Peyer's patch (tissue), 4 donors: Measurements from ENCODE around the gene HTR7. TPM values are rescaled to one million over a fixed set of nuclear protein-coding genes. Genes with fewer than 3 reads are reported as not detected.
"Not testable (repeated sequence)": the region's sequence is repeated elsewhere in the genome, so short reads cannot be mapped to it uniquely, and the experiment has no call there.

Experiments
- DNase-seq, 3 donors: peaks; one replicate each; pipeline ENCODE4 v3.0.0-alpha.2; 2017 to 2019
- H3K27ac ChIP-seq, 4 donors: fragments of 200-600 bp; sonication (generic); one replicate each; pipeline ENCODE4 v1.5.1; 2016 to 2019
- H3K27me3 ChIP-seq, 2 donors: fragments of 200-600 bp; sonication (generic); one replicate each; pipeline ENCODE4 v1.5.1; 2019
- H3K36me3 ChIP-seq, 3 donors: fragments of 200-600 bp; sonication (generic); one replicate each; pipeline ENCODE4 v1.5.1; 2016 to 2019
- H3K4me1 ChIP-seq, 4 donors: fragments of 200-600 bp; sonication (generic); one replicate each; pipeline ENCODE4 v1.5.1; 2016 to 2019
- H3K4me3 ChIP-seq, 4 donors: fragments of 200-600 bp; sonication (generic); 1 replicate in 3 of 4; 2 replicates in 1 of 4; pipeline ENCODE4 v1.5.1; 2016 to 2019; ENCODE audit warnings: mild to moderate bottlenecking in 1 of 4
- H3K9me3 ChIP-seq, 4 donors: fragments of 200-600 bp; sonication (generic); one replicate each; pipeline ENCODE4 v1.5.1; 2016 to 2019; ENCODE audit warnings: mild to moderate bottlenecking in 1 of 4
- POLR2A ChIP-seq, 2 donors: fragments of 450-650 bp; IDR thresholded peaks; one replicate each; pipeline ENCODE4 v1.5.1; 2017; ENCODE audit warnings: antibody characterized with exemption in 2 of 2, mild to moderate bottlenecking in 2 of 2, moderate library complexity in 2 of 2
- total RNA-seq, 4 donors: library from RNA; depleted of rRNA; stranded (reverse); fragments of >200 nt; gene quantifications; one replicate each; pipeline ENCODE4 v1.1.0, GENCODE V29; 2016
- TF ChIP-seq, protein P1 (sequence below), 6 experiments: fragments of 450-650 bp in 4 of 6; fragments of 200-600 bp in 2 of 6; sonication (generic) in 1 of 6; IDR thresholded peaks; one replicate each; pipeline ENCODE4 v1.5.1; 2017 to 2019; ENCODE audit warnings: antibody characterized with exemption in 6 of 6, mild to moderate bottlenecking in 3 of 6, moderate library complexity in 1 of 6

The HTR7 gene
- total RNA-seq, 4 donors from 2014 or later, result 0.35 to 9.1 (median 0.85) TPM

DNA sequence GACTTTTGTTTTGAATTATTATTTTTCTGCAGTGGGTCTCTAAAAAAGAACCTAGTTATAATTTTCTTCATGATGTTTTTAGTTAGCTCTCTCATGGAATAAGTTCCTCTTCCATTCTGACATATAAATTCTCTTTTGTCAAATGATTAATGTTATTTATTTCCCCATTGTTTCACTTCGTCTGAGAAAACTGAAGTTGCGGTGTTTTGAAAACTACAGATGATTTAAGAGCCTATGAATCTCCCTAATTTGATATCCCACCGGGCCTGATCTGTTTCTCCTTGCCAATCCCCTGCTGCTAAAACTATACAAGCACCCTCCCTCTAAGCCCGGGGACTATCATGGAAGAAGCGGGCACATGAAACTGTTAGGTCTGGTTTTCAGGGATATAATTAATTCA is 41.4 kb downstream of the HTR7 start:
- H3K4me1 ChIP-seq, result no peaks in the 10 kb centered on the region
- TF ChIP-seq, protein P1, sequence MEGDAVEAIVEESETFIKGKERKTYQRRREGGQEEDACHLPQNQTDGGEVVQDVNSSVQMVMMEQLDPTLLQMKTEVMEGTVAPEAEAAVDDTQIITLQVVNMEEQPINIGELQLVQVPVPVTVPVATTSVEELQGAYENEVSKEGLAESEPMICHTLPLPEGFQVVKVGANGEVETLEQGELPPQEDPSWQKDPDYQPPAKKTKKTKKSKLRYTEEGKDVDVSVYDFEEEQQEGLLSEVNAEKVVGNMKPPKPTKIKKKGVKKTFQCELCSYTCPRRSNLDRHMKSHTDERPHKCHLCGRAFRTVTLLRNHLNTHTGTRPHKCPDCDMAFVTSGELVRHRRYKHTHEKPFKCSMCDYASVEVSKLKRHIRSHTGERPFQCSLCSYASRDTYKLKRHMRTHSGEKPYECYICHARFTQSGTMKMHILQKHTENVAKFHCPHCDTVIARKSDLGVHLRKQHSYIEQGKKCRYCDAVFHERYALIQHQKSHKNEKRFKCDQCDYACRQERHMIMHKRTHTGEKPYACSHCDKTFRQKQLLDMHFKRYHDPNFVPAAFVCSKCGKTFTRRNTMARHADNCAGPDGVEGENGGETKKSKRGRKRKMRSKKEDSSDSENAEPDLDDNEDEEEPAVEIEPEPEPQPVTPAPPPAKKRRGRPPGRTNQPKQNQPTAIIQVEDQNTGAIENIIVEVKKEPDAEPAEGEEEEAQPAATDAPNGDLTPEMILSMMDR (IDR thresholded peaks at IDR 0.05), result no peak
- TF ChIP-seq POLR2A (IDR thresholded peaks at IDR 0.05), result no peak
- no peak overlapping the region for H3K4me3 ChIP-seq
- no peaks in the 10 kb centered on the region for H3K27me3 ChIP-seq
- H3K36me3 ChIP-seq, result no peaks in the 10 kb centered on the region
- H3K9me3 ChIP-seq, result no peaks in the 10 kb centered on the region
- DNase-seq, result no peak
- no peak overlapping the region for H3K27ac ChIP-seq

DNA sequence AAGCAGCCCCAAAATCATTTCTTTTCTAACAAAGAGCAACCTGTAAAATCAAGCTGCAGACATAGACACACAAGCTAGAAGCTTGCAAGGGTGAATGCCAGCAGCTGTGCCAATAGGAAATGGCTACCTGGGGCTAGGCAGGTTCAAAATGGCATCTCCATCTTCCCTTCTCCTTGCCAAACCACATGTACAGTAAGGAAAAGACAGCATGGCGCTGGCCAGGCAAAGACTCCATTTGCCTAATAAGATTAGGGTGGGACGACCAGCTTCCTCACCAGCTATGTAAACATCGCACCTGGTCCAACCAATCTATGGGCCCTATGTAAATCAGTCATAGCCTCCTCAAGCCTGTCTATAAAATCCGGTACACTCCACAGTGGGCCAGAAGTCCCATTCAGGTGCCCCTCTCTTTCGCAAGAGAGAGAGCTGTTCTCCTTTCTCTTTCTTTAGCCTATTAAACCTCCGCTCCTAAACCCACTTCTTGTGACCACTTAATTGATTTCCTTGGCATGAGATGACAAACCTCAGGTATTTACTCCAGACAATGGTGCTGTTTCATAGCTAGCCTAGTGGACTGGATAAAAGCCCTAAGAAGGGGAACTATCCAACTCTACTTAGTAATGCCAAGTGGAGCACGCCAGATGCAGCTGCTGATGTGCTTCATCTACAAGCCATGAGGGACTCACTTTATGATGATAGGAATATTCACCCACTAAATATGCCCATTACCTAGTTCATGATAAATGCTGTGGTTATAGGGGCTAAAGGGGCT is 44.1 kb downstream of the HTR7 start:
- Histone ChIP-seq H3K36me3 (no peaks in the 10 kb centered on the region), H3K27ac (no peak overlapping the region), H3K9me3 (no peaks in the 10 kb centered on the region), H3K4me3 (no peak overlapping the region), H3K27me3 (no peaks in the 10 kb centered on the region), H3K4me1 (no peaks in the 10 kb centered on the region)
- no peak for TF ChIP-seq POLR2A (IDR thresholded peaks at IDR 0.05)
- TF ChIP-seq, protein P1 (IDR thresholded peaks at IDR 0.05), result no peak
- no peak for DNase-seq

DNA sequence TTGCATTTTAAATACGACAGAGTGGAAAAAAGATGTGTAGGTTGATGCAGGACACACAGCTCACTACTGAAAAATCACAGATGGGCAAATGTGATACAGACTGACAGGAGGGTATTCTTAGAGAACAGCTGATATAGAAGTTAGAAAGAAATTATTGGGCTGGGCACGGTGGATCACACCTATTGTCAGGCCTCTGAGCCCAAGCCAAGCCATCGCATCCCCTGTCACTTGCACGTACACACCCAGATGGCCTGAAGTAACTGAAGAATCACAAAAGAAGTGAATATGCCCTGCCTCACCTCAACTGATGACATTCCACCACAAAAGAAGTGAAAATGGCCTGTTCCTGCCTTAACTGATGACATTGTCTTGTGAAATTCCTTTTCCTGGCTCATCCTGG is 50.7 kb downstream of the HTR7 start:
- H3K27ac ChIP-seq, H3K36me3 ChIP-seq, H3K9me3 ChIP-seq, DNase-seq, H3K4me1 ChIP-seq, H3K4me3 ChIP-seq, H3K27me3 ChIP-seq: not testable (repeated sequence)

DNA sequence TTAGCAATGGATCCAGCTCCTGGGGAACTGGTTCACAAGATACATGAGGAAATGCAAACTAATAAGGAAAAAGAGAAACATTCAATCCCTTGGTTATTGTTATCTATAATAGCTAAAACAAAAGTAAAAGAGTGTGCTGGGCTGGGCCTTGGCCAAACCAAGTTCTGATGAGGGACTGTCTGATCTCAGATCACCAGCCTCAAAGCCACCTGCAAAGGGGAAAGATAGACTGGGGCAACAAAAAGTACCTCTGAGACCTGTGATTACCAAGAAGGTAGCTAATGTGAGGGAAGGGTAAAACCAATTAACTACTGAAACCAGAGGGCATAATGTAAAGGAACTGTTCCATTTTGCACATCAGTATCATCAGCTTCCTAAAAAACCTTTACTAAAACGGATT is 51.2 kb downstream of the HTR7 start:
- no peak overlapping the region for H3K27ac ChIP-seq

DNA sequence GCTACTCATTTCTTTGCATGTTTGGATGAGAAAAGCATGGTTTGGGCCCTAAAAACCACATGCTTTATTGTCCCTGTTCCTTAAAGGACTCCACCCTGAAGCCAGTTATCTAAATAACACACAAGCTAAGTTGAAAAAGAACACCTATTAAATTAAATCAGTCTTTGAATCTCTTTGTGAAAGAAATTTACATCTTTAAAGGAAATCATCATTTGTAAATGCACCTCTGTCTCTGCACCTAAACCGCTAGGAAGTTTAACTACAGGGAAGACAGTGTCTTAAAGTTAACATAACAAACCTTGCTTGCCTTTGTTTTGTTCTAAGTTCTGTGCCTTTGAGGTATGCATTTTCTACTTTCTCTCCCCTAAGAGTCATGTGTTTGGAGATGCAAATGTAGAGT is 52.6 kb downstream of the HTR7 start:
- Histone ChIP-seq H3K4me1 (no peaks in the 10 kb centered on the region), H3K4me3 (no peak overlapping the region), H3K9me3 (no peaks in the 10 kb centered on the region), H3K27me3 (no peaks in the 10 kb centered on the region), H3K27ac (no peak overlapping the region), H3K36me3 (no peaks in the 10 kb centered on the region)
- no peak for DNase-seq
- TF ChIP-seq, protein P1 (IDR thresholded peaks at IDR 0.05), result no peak
- no peak for TF ChIP-seq POLR2A (IDR thresholded peaks at IDR 0.05)

More for the DNA sequence above, 51.2 kb downstream of the HTR7 start:
- H3K27me3 ChIP-seq, result no peaks in the 10 kb centered on the region
- H3K36me3 ChIP-seq, result no peaks in the 10 kb centered on the region
- H3K4me3 ChIP-seq, result no peak overlapping the region
- no peak for TF ChIP-seq POLR2A (IDR thresholded peaks at IDR 0.05)
- TF ChIP-seq, protein P1 (IDR thresholded peaks at IDR 0.05), result no peak
- no peaks in the 10 kb centered on the region for H3K9me3 ChIP-seq
- H3K4me1 ChIP-seq, result no peaks in the 10 kb centered on the region
- no peak for DNase-seq

DNA sequence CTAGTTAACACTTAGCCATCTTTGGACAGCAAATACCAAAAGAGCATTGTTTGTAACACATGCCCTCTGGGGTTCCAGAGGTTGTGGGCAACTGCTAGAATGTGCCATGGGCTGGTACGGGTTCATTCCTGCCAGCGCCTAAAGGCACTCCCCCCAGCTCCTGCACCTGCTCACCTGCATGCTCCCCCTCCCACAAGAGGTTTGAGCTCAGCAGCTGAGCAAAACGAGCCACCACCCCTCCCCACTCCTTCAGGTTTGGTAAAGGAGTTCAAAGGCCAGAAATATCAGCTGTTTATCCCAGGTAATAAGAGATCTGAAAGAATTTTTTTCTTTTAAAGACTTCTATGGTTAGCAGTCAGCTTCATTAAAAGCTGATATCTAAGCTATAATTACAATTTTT is 53.5 kb downstream of the HTR7 start:
- no peak for DNase-seq
- no peak for TF ChIP-seq POLR2A (IDR thresholded peaks at IDR 0.05)
- TF ChIP-seq, protein P1 (IDR thresholded peaks at IDR 0.05), result no peak

More for the DNA sequence above, 53.5 kb downstream of the HTR7 start:
- H3K27me3 ChIP-seq, result no peaks in the 10 kb centered on the region
- no peaks in the 10 kb centered on the region for H3K4me1 ChIP-seq
- no peak overlapping the region for H3K4me3 ChIP-seq
- no peak overlapping the region for H3K27ac ChIP-seq
- no peaks in the 10 kb centered on the region for H3K36me3 ChIP-seq
- no peaks in the 10 kb centered on the region for H3K9me3 ChIP-seq
